GM18907 (cell line): ENCODE measurements around the gene SDCCAG8.
A peak's percentile ranks its signal among the peaks of the same experiment; 100 is the strongest.

ENCODE experiments used
- ATAC-seq: cut with Tn5 transposase; IDR thresholded peaks from one replicate; pipeline ENCODE4 v1.9.1; 2021; ENCODE audit warnings: mild to moderate bottlenecking, moderate library complexity; ENCODE audit not compliant: unreplicated experiment

Gene SDCCAG8

DNA sequence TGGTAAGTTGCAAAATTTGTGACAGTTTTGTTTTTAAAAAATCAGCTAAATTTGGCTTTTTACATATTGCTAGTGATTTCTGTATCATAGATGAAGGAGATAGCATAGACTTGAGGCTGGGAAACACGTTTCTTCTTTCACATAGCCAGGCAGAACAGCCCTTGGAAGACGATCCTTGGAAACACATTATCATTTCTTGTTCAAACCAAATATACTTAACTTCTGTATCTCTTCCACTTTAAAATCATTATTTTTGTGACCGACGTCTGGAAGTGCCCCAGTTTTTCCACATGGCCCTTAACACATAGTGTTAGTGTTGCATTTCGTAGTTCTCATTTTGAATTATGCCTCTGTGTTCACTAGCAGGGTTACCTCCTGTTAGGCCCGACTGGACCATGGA, 193.5 kb downstream of the SDCCAG8 start:
- ATAC-seq: no peak

GRCh38 chr1:243452092-243452491, 196.3 kb downstream of the SDCCAG8 start:
- no peak for ATAC-seq

GRCh38 chr1:243454328-243454997, 198.6 kb downstream of the SDCCAG8 start:
- ATAC-seq: no peak

GRCh38 chr1:243455760-243456651, 200.2 kb downstream of the SDCCAG8 start:
- no peak for ATAC-seq

DNA sequence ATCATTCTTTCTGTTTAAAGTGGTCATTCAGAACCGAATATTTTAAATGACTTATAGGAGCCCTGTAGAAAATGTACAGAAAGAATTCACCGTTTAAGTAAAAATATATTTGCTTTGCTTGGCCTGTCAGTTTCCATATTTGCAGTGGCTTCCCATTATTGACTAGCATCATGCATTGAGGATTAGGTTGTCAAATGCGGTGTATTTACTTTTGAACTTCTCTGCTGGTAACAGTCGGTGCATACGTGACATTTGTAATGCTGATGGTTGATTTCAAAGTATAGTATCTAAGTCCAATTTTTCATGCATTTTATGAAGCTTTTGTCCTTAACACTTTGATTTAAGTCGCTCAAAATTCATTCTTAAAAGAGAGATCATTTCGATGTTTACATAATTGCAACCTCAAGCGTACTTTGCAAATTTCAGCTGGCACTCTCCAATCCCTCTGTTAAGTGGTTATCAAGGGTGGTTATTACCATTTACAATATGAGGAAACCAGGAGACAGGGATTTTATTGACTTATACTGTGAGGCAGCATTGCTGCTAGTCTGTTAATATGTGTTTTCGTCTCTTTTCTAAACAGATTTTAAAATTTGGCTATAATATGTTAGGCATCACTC, 201.6 kb downstream of the SDCCAG8 start:
- ATAC-seq: no peak

DNA sequence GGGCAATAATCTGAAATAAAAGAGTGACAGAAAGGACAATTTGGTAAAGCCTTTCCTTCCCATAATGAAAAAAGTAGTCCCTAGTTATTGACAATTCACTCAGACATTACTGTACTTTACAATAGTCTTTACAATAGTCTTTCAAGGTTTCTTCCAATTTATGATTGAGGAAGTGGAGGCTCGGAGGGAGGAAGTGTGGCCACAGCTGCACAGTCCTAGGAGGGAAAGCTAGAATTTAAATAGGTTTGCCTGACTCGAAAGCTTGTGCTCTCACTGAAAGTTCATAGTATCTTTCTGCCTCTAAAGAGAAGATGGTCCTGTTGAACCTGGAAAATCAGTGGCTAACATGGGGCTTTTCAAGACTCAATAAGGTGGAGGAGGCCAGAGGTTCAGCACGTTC, 203.2 kb downstream of the SDCCAG8 start:
- no peak for ATAC-seq

DNA sequence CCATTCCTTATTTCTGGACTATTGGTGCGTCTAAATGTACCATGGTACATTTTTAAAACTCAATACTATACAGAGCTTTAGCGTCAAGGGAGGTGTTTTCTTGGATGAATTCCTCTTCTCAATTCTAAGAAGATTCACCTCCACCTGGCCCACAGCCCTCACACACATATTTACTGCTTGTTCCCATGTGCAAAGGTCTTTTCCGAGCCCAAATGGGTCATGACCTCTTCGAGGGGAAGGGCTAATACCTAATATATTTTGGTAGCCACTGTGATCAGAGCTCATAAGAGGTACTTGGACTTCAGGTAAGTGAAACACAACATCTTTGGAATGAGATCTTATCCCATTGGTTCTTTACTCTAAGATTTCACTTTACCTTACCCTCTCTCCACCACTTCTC, 205.9 kb downstream of the SDCCAG8 start:
- ATAC-seq: no peak

DNA sequence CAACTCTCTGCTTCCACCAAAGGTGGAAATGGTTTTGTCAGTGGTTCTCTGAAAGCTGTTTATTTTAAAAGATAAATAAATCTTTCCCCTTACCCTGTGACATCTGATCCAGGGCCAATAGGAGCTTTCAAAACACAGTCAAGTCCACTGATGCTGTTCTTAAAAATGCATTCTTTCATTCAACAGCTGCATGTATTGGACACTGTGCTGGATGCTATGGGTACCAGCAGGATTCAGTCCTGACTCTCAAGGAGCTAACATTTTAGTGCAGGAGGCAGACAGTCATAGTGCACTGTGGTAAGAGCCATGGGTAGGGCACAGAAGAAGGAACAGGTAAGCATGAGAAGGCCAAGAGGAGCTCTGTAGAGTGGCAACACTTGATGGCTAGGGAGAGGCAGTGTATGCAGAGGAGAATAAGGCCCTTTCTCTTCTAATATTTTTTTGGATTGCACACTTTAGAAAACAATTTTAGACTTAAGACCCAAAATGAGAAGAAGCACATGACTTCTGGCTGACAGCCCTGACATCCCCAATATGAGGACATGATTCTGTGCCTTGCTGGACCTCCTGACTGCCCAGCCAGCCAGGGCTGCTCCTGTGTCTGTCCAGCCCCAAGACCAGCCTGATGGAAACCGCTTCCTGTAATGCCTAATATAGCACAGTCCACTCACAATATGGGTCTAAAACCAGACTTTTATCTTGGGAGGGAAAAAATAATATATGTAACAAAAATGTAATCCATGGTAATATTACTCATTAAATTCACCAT, 207.3 kb downstream of the SDCCAG8 start:
- no peak for ATAC-seq

- ATAC-seq: no peak
These were observed 209.2 kb downstream of the SDCCAG8 start for GRCh38 chr1:243465081-243465480.

- no peak for ATAC-seq
These were observed 209.9 kb downstream of the SDCCAG8 start for GRCh38 chr1:243465738-243466137.

DNA sequence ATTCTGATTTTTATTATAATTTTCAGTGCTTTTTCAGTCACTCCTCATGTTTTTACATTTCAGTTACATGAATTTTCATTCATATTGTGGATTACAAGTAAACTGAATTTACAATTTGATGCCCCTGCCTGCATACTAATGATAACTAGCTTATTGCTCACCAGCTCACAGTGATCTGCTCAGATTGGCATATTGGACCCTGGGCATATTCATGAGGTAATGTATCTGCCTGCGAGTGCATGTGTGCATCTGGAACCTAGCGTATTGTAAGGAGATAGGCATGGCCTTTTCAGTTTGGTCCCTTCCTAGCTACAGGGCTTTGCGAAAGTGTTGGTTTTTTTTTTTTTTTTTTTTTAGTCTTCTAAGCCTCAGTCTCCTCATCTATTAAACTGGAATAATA, 213.7 kb downstream of the SDCCAG8 start:
- no peak for ATAC-seq

DNA sequence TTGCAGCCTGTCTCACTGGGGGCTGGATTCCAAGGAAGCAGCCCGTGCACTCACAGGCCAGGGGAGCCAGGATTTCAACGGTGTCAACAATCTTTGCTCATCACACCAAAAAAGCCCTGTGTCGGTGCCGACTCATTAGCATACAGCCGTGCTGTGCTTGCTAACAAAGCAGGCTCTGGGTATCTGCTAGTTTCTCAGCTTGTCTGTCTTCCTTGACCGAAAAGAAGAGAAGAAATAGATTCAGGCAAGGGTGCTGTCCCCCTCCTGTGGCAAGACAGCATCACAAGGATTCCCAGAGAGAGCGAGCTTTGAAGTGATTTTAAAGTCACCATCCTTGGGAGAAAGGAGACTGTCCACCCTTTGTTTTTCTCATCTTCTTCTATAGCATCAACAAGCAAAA, 214.7 kb downstream of the SDCCAG8 start:
- ATAC-seq: no peak

DNA sequence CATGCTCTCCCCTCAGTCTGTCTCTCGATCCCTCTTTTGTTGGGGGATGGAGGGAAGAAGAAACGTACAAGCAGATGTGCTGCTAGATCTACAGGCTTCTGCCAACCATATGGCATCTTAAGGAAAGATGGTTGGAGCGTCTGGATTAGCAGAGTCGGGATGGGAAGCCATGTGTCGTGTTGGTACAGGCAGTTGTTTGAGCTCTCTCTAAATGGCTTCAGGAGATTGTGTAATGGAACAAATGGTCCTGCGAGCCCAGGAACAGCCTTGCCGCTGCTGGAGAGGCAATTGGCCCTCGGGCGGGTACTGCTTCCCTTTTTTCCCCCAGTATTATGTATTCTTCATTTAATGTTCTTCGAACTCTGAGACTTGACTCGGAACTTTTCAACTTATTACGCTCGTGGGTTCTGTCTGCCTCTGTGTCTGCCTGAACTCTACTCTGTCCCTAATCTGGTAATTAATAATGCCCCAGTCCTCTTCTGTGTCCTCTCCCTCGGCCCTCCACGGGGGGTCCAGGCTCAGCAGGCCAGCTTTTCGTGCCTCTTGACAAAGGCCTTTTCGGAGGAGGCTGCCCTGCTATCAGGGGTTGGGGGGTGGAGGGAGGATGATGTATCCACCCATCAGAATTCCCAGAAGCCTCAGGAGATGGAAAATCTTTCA, 215.3 kb downstream of the SDCCAG8 start:
- no peak for ATAC-seq

DNA sequence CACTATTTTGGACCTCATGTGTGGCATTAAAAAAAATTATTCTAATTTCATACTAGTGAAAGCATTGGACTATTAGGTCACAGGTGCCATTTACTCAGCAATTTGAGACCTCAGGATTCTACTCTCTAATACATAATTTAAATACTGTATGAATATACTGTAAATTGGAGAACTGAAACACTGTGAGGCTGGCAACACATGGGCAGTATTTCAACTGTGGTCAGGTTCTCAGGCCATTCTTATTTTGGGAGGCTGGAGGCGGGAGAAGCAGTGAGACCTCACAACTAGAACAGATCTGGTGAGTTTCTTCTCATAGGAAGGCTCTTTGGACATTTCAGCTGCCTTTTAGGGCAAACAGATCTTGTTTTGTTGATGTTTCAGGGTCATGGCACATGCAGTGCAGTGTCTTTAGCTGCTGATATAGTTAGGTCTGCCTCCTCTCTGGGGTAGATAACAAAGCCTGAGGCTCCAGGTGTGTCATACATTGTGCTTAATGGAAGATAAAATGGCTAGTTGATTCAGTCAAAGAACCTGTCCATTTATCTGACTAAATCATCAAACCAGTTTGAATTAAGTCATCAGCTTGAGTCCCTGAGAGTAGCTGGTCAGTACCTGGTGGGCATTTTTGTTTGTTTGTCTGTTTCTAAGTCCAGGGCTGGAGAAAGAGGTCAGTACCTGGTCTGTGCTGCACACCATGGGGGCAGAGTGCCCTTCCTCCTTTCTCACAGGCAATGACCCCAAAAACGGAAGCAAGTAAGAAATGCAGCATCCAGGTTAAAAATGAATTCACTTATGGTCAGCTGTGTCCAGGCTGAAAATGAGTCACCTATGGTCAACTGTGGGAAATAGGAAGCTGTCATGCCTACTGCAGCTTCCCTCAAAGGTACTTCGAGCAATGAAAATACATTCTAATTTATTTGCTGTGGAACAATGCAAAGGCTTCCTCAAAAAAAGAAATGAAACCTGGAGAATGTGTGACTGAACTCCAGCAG, 216.2 kb downstream of the SDCCAG8 start:
- ATAC-seq: peak; percentile 90

- ATAC-seq: no peak
These were observed 217.6 kb downstream of the SDCCAG8 start for GRCh38 chr1:243473227-243474135.

- ATAC-seq: no peak
These were observed 218.5 kb downstream of the SDCCAG8 start for GRCh38 chr1:243474136-243474881.

DNA sequence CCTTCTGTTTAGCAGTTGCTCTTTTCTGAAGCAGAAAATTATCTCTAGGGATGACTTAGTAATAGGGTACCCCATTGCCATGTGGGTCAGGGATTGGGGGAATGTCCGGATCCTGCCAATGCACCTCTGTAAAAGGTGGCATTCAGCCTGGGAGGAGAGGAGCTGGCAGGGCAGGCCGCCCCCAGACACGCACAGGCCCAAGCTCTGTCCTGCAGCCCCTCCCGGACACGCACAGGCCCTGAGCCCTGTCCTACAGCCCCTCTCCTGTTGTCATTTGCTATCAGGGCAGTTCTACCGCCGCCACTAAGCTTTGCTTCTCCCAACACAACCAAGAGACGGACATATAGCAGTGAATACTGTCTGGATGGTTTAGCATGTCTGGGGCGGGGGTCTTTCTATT, 219.1 kb downstream of the SDCCAG8 start:
- ATAC-seq: no peak

DNA sequence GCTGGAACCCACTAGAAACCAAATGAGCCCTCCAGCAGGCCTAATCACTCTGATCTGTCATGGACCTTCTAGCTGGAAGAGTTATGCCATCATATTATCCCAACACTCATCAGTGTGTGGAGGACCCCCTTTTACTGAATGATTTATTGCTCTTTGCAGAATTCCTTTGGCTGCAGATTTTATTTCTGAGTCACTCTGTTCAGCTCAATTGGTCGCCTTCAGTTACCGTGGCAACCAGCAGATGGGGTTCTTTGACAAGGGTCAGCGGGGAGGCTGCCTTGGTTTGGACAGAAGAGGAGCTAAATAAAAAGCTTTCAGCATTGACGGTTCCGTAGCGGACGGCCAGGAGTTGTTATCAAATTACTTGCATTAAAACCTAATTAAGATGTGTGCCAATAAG, 220.1 kb downstream of the SDCCAG8 start:
- ATAC-seq: no peak
